Vein endothelial cell (primary cell): ENCODE results near the gene SOS2. TPM values are rescaled to one million over a fixed set of nuclear protein-coding genes. Genes with fewer than 3 reads are reported as not detected.

Source experiments
- small RNA-seq: library from RNA; depleted of rRNA; stranded (forward); fragments of <200 nt; gene quantifications from one replicate; pipeline ENCODE3, GENCODE V24; 2012
- total RNA-seq: library from RNA; depleted of rRNA; stranded (reverse); fragments of >200 nt; gene quantifications from 2 replicates; pipeline ENCODE4 v1.2.3, GENCODE V29; 2012

Gene SOS2
- 24.2 and 30.0 TPM in 2 replicates for total RNA-seq

DNA sequence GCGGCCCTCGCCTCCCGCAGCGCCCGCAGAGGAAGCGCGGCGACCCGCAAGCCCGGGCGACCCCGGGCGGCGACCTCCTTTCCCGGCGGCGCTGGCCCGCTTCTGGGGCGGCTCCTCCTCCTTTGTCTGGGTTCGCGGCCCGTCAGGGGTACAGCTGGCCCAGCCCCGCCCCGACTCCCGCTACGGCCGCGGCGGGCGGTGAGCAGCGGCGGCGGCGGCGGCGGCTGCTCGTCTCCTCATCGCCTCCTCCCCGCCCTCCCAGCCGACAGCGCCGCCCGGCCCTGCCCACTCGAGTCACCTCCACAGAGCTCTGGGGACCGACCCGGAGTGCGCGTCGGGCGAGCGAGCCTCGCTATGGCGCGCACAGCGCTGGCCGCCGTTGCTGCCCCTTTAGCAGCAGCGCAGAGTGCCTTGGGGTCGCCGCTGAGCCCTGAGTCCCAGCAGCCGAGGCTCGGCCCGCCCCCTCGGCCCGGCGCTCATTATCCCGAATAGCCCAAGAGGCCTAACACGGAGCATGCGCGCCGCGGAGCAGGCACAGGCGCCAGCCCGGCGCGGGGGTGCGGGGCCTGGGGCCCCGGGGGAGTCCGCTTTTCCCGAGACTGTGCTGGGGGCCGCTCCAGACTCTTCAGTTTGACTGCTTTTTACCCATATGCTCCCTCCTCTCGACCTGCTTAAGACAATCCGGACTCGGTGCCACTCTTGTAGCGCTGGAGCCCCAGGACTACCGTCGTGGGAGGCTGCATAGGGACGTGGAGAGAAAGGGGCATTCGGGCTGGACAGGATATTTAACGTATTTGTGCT lies at the start of gene SOS2:
Gene SOS2, minus strand, starts transcription at position 104 of the 801 bp plus-strand sequence. CDS start 295 bp downstream, outside the sequence.

DNA sequence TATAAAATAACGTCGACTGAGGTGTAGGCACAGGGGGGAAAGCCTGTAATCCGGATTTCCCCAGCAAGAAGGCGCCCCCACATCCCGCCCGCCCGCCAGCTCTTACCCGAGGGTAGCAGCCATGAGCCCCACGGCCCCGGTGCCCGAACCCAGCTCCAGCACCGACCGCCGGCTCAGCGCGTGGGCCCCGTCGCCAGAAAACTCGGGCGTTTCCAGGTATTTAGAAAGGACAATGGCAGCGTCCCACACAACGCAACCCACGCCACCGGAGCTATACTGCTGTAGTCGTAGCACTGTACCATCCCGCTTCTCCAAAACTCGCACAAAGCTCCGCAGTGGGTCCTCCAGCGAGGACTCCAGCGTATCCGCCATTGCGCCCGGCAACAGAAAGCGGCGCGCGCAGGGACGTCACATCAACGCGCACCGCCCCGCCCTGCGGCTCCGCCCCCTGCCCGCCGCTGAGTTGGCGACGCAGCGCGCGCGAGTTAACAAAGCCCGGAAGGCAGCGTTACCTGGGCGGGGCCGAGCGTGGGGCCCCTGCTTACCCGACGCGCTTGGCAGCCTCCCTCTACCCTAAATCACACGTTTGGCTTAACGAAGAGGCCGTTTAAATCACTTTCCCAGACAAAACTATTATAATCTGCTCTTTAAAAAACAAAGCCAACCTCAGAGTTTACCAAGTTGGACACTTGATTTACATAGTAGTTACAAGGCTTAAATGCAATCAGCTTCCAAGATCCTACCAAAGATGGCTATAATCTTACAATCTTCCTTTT lies 115.0 kb downstream of the SOS2 start, which contains the start of gene VCPKMT:
Gene VCPKMT, minus strand, starts transcription at position 392 of the 776 bp plus-strand sequence. Its CDS starts 20 bp downstream, at position 372.

Small RNA genes within 50 kb of the gene (small RNA-seq; reads per million reads assigned to genes)
- gene RF00019, result not detected

Other genes starting within 250 kb of the SOS2 start
- gene VCPKMT, start 115.0 kb downstream of the SOS2 start, total RNA-seq, result 4.9 and 6.0 TPM in 2 replicates
- 2.3 and 3.9 TPM in 2 replicates for gene L2HGDH, start 80.7 kb upstream of the SOS2 start, total RNA-seq
- gene DMAC2L, start 80.7 kb upstream of the SOS2 start, total RNA-seq, result 6.6 and 8.8 TPM in 2 replicates
- 13.1 and 13.5 TPM in 2 replicates for gene CDKL1, start 165.3 kb upstream of the SOS2 start, total RNA-seq